Globus pallidus (tissue), 1 donor: ENCODE results near the gene RAE1.
A peak's percentile ranks its signal among the peaks of the same experiment; 100 is the strongest.
"Not testable (repeated sequence)": the region's sequence is repeated elsewhere in the genome, so short reads cannot be mapped to it uniquely, and the experiment has no call there.

Experiments
- DNase-seq: peaks from one replicate; pipeline ENCODE4 v3.0.0-alpha.2; 2015; ENCODE audit warnings: low spot score

RAE1 gene

DNA sequence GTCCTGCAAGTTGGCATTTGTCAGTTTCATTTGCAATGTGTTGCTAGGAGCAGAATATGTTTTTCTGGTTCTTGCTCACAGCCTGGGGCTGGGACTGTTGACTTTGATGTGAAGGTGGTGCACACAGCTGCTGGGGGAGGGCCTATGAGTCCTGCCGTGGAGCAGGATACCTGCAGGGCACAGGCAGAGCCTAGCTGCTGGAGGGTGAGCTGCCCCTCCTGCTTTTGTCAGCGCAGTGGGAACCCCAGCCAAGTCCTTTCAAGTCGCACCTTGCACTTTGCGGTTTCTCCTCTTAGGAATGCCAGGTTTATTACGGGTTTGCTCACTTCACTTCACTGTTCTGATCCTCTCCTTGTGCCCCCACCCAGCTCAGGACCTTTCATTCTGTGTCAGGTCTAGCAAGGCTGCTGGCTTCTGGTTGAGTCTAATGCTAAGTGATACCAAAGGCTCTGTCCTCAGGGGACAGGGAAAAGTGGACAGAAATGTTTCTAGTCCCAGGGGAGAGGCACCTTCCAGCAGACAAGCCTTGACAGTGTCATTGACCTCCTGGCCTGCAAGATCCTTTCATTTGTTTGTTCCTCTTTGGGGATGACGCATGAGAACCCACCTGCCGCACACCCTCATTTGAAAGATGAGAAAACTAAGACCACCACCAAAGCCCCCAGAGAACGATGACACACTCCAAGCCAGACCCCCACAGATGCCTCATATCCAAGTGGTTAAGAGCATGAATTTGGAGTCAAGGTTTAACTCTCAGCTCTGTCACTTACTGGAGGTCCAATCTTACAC is 24.2 kb upstream of the RAE1 start:
- DNase-seq: no peak

DNA sequence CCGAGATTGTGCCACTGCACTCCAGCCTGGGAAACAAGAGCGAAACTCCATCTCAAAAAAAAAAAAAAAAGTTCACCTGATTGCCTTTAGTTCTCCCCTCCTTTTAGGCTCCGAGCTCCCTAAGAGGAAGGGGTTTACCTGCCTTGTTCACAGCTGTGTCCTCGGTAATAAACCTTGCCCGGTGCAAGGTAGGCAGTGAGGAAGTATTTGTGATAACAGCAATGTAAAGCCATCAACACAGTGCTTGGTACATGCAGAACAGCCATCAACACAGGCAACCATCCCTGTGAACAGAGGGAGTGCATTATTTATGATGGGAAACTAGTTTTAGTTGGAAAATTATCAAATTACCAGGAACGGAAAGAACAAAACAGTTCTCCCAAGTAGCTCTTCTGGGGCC is 23.2 kb upstream of the RAE1 start:
- DNase-seq: no peak

DNA sequence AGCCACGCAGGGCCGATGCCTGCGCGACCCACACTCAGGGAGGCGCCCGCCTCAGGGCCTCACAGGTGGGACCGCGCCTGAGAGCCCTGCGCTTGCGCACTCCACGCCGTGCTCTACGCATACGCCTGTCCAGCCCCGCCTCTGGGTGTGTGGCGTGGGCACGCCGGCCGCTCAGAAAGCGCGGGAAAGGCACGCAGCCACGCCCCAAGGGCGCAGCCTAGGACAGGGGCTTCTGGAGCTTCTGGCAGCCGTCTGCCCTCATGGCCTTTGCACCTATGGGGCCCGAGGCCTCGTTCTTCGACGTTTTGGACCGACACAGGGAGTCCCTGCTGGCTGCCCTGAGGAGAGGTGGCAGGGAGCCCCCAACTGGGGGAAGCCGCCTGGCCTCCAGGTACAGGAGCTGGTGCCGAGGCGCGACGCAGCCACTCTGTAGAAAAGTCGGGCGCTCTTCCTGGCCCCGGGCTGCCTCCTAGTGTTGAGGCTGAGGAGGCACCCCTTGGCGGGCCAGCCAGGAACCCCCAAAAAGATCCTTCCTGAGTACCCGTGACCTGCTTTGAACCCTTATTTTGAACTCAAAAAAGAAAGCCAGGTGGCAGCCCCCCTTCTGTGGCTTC is 21.3 kb upstream of the RAE1 start, which contains the start of gene SPO11:
Gene SPO11, plus strand, starts transcription at position 196 of the 614 bp plus-strand sequence. Its CDS starts 65 bp downstream, at position 261.
- DNase-seq: no peak

DNA sequence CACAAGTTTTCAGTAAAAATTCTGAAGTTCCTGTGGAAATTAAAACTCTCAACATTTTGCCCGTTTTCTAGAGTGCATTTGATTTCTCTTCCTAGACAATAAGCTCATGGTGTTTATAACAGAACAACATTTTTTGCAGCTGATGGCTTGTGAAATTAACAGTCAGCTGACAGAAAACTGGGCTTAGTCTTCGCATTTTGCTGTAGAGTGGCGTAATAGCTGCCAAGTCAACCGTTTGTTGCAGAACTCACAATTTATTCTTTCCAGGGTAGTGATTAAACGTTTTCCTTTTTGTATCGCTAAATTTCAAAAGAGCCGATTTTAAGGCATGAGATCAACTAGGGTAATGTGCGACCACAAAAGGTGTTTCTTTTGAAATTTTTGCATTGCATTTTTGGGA is 20.1 kb upstream of the RAE1 start:
- DNase-seq: peak; percentile 78

DNA sequence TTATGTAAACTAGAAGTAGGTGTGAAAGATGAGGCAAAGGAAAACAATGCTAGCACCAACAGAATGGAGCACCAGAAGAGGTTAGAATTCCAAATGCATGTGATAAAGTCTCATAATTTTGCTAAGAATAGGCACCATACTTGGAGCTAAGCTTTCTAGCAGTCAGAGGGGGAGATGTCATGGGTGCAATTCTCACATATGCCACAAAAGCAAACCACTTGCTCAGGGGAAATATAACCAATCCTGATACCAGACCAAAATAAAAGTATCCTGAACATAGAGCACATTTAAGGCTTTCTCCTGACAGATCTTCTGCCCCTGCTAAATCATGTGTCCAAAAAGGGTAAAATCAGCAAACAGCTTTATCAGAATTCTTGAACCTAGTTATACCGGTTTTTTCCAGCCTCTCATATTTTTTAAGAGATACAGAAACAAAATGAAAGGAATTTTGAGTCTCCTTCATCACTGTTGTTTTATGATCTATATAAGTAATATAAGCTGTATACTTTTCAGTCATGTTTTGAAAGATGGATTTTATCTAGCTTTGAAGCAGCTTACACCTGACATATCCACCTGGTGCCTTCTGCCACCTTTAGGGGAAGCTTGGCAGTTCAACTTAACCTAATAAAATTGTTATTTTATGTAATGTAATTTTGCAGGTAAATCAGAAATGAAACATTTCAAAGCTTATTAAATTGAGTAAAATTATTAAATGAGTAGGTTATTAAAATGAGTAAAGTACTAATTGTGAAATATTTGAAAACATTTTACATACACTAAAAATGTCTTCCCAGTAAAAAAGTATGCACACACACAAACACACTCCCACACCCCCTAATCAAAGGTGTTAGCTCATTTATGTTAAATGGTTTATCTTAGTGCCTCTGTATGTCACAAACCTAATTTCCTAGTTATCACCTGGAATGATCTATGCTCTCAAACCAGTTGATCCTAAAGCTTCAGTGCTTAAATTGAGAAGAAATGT is 18.7 kb upstream of the RAE1 start:
- no peak for DNase-seq

DNA sequence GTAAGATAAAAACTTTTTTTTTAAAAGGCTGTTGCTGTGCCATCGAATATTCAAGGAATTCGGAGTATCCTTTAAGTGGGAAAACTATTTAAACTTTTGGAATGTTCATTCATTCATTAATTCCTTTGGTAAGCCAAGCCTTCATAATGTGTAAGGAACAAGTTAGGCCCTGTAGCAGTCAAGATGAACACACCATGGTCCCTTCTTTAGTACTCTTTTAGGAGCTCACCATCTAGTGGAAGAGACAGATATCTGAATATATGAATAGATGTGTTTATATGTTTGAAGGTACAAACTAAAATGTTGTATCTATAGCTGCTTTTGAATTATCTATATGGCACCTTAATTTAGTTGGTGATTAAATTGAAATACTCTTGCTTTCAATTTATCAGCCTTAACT is 15.7 kb upstream of the RAE1 start:
- no peak for DNase-seq

DNA sequence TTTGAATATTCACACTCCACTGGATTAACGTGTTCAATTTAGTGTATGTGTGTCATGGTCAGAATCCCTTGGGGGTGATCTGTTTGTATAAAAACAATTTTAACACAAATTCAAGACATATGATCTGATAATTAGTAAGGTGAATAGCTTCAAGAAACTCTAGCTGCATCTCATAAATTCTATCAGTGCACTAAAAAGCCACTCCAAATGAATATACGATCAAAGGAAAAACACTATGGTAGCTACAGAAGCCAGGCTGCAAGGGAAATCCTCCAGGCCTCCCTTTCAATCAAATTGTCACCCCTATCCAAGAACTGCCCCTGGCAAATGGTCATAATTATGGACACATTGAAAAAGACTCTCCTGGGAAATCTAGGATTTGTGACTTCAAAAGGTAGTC is 9.4 kb upstream of the RAE1 start:
- no peak for DNase-seq

DNA sequence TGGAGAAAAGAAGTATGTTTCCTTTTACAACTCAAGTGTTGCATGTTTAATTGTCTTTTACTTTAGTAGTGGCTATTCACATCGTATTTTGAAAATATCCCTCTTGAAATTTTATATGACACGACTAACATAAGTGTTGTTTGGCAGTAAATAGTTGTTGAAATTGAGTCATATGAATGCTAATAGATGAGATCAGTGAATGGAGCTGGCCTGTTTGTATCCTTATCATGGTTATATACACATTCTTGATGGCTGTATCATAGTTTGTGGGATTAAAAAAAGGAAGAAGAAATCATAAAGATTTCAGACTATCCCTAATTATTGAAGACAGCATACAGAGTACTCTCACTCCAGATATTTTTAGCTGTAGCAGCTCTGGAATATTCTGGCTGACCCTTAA is 8.2 kb upstream of the RAE1 start:
- DNase-seq: no peak

DNA sequence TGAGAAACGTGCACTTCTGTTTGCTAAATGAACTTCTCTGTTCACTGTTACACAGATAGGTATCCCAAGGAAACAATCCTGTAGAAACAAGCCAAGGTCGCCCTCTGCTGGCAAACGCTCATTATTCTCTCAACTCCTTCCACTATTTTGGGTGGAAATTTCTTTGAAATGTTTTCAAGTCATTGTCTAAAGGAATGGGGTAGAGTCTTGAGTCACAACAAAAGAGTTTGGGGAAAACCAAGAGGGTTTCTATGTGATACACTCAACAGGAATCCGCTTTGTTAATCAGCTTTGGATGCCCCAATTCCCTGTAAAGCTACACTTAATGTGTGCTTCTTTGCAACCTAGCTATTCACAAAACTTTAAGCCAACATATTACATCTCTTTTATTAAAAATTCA is 4.6 kb upstream of the RAE1 start:
- DNase-seq: peak; percentile 65

DNA sequence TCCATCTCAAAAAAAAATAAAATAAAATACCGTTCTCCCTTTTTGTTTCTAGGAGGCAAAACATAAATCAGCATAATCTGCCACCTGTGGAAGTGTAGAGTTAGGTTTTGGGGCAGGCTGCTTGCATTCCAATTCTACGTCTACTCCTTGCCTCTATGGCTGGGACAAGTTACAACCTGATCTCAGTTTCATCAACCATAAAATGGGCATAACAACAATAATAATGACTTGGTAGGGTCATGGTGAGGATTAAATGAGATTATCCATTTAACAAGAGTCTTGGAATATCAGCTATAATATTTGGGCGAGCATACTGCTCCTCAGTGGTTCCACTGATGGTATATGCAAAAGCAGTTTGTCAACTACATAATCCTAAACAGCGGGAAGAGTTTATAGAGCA is 3.7 kb upstream of the RAE1 start:
- no peak for DNase-seq

DNA sequence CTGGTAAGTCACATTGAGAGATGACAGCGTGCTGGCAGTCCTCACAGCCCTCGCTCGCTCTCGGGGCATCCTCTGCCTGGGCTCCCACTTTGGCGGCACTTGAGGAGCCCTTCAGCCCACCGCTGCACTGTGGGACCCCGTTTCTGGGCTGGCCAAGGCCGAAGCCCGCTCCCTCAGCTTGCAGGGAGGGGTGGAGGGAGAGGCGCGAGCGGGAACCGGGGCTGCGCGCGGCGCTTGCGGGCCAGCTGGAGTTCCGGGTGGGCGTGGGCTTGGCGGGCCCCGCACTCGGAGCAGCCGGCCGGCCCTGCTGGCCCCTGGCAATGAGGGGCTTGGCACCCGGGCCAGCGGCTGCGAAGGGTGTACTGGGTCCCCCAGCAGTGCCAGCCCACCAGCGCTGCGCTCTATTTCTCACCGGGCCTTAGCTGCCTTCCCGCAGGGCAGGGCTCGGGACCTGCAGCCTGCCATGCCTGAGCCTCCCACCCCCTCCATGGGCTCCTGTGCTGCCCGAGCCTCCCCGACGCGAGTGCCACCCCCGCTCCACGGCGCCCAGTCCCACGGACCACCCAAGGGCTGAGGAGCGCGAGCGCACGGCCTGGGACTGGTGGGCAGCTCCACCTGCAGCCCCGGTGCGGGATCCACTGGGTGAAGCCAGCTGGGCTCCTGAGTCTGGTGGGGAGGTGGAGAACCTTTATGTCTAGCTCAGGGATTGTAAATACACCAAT is 2.7 kb upstream of the RAE1 start:
- not testable (repeated sequence) for DNase-seq

DNA sequence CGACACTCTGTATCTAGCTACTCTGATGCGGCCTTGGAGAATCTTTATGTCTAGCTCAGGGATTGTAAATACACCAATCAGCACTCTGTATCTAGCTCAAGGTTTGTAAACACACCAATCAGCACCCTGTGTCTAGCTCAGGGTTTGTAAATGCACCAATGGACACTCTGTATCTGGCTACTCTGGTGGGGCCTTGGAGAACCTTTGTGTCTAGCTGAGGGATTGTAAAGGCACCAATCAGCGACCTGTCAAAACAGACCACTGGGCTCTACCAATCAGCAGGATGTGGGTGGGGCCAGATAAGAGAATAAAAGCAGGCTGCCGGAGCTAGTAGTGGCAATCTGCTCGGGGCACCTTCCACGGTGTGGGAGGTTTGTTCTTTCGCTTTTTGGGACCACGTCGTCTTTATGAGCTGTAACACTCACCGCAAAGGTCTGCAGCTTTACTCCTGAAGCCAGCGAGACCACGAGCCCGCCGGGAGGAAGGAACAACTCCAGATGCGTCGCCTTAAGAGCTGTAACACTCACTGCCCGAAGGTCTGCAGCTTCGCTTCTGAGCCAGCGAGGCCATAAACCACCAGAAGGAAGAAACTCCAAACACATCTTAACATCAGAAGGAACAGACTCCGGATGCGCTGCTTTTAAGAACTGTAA is 2.0 kb upstream of the RAE1 start:
- DNase-seq: not testable (repeated sequence)

DNA sequence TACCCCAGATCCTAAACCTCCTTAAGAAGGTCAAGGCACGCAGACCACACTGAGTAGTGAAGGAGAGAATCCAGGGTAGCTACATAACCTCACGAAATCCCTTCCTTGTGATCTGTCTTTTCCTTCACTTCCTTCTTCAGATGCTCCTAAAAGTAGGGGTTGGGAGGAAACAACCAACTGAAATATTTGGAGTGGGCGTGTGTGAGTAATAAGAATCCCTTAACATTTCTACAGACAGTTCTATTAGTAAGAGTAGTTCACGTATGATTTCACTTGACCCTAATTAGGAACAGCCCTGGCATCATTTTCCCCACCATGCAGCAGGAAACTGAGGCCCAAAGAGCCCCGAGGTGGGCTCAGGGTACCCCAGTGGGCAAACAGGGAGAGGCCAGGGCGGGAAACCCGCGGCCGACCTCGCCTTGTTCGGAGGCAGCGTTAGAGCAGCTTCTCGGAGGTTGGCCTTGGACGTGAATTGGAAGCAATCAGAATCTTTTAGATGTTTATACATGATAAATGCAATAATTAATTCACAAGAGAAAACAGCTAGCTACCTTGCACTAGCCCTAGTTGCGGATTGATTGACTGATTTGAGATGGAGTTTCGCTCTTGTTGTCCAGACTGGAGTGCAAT is 859 bp upstream of the RAE1 start:
- no peak for DNase-seq

DNA sequence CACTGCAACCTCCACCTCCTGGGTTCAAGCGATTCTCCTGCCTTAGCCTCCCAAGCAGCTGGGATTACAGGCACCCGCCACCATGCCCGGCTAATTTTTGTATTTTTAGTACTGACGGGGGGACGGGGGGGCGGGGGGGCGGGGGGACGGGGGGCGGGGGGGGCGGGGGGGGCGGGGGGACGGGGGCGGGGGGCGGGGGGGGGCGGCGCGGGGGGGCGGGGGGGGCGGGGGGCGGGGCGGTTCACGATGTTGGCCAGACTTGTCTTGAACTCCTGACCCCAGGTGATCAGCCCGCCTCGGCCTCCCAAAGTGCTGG is 371 bp upstream of the RAE1 start:
- not testable (repeated sequence) for DNase-seq

DNA sequence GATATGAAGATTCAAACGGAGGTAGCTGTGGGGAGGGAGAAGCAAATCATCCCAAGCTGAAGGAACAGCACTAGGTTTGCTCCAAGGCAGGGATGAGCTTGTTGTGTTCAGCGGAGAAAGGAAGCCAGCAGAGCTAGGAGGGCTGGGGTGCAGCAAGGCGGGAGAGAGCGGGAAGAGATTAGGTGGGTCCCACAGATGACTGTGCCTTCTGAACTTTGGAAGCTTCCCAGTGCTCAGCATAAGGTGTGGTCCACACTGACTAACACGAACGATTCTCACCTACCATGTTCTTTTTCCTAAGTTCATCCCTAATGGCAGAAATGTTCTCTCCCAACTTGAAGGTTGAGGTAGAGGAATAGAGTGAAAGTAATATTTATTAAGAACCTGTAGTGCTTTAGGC is 1.2 kb downstream of the RAE1 start:
- DNase-seq: no peak

DNA sequence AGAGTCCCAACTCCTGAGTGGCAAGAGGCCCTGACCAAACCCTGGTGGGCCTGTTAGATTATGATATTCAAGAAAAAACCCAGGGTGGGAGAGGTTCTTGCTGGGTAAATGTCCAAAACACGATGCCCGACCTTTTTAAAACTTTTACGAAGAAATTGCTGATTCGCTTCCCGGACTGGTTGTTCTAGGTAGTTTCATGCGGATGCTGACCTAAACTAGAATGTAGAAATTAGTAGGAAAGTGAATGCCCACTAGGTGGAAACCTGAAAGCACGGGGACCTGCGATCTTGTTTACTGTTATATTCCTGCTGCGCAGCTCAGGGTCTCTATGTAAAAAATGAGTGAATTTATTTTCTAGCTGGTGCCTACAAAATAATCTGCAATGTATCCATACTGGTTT is 2.3 kb downstream of the RAE1 start:
- no peak for DNase-seq

DNA sequence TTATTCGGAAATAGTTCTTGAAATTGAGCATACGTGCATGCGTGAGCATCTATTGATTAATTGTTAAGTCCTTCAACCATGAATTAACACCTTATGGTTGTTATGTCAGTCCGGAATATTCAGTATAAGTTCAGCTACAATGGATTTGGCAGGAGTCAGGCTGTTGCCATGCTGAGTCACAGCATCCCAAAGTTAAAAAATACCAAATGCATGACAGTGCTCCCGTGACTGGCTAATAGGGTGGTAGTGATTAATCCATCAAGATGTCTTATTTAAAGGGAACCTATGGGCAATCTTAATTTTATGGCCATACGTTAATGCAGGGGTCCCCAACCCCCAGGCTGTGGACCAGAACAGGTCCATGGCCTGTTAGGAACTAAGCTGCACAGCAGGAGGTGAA is 10.5 kb downstream of the RAE1 start:
- no peak for DNase-seq

DNA sequence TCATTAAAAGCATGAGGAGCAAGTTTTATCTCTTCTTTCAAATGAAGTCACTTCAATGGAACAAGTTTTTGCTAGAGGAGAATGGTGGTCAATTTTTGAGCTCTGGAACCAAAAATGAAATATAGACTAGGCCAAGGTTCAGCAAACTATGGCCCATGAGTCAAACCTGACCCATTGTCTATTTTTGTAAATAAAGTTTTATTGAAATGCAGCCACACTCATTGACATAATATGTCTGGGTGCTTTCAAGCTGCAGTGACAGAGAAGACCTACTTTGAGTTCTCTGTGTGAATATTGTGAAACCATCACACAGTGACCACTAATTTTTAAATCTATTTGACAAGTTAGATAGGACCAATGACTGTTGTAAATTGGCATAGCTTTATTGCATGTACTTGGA is 13.4 kb downstream of the RAE1 start:
- no peak for DNase-seq

DNA sequence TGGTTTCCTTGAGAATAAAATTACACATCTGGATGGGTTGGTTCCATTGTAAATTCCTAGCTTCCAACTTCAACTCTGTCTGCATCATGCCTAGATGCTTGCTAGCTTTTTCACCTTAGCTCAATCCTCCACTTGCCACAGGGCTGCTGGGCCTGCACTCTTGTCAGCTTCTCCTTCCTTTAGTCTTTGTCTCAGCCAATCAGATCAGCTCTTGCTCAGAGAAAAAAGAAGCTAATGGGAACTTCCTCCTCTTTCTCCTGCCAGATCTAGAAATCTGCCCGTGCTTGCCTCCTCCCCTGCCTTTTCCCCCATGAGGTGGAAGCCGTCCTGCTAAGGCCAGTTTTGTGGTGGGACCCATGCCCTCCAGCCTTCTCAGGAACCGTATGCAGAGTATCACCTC is 18.5 kb downstream of the RAE1 start:
- no peak for DNase-seq

DNA sequence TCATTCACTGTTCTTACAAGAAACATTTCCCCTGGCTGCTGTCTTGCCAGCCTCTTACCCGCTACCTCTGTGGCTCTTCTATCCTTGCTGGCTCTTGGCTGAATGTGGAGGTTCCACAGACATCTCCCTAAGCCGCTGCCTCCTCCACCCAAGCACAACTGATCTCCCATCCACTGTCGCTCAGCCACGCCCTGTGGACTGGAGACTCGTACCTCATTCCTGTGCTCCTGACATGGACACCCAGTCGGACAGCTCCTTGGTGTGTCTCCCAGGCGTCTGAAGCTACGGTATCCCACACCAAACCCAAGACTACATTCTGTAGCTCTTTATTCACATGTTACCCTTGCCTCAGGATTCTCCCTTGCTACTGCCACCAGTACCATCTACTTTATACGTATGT is 19.3 kb downstream of the RAE1 start:
- no peak for DNase-seq

DNA sequence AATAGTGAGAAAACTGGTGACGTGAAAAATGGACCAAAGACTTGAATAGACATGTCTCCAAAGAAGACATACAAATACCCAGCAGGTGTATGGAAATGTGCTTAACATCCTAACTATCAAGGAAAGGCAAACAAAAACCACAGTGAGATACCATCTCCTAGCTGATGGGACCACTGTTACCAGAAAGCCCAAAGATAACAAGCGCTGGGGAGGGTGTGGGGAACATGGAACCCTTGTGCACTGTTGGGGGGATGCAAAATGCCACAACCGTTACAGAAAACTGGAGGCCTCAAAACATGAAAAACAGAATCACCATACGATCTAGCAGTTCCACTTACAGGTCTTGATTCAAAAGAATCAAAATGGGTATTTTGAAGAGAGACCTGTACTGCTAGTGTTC is 20.3 kb downstream of the RAE1 start:
- DNase-seq: no peak
